Keratinocyte (primary cell): ENCODE data around the gene ARHGEF35.
"Not testable (repeated sequence)": the region's sequence is repeated elsewhere in the genome, so short reads cannot be mapped to it uniquely, and the experiment has no call there.

Experiments used
- EZH2 ChIP-seq: IDR thresholded peaks from one replicate; pipeline ENCODE4 v1.6.1; 2012; ENCODE audit warnings: inconsistent platforms, mild to moderate bottlenecking, low read length, moderate library complexity
- TF ChIP-seq, protein P1 (sequence below), 3 experiments: IDR thresholded peaks in 1 of 3; conservative IDR thresholded peaks in 1 of 3; optimal IDR thresholded peaks in 1 of 3; 2 replicates in 2 of 3; 3 replicates in 1 of 3; pipeline versions ENCODE3 to v1.5.1; 2011; ENCODE audit warnings: low read length in 3 of 3, mild to moderate bottlenecking in 3 of 3, moderate library complexity in 2 of 3, control low read depth in 1 of 3, inconsistent platforms in 1 of 3; ENCODE audit not compliant: insufficient read depth in 2 of 3; ENCODE audit errors: extremely low read depth in 1 of 3

DNA sequence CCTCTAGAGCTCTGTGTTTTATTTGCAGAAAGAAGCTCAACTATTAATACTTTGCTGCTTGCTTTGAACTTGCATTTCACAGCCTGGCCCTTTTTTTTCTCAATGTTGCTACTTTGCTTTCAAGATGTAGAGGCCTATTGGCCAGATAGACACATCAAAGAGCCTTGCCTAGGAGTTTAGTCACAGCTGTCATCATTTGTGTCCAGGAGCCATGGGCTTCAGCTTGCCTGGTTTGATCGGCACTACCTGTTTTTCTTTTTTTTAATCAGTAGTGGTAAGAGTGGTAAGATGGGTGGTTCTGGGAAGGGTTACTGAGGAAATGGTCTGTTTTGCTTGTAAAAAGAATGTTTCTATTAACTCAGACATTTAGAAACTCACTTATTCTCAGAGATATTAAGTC lies 6.3 kb upstream of the ARHGEF35 start:
- TF ChIP-seq, protein P1, sequence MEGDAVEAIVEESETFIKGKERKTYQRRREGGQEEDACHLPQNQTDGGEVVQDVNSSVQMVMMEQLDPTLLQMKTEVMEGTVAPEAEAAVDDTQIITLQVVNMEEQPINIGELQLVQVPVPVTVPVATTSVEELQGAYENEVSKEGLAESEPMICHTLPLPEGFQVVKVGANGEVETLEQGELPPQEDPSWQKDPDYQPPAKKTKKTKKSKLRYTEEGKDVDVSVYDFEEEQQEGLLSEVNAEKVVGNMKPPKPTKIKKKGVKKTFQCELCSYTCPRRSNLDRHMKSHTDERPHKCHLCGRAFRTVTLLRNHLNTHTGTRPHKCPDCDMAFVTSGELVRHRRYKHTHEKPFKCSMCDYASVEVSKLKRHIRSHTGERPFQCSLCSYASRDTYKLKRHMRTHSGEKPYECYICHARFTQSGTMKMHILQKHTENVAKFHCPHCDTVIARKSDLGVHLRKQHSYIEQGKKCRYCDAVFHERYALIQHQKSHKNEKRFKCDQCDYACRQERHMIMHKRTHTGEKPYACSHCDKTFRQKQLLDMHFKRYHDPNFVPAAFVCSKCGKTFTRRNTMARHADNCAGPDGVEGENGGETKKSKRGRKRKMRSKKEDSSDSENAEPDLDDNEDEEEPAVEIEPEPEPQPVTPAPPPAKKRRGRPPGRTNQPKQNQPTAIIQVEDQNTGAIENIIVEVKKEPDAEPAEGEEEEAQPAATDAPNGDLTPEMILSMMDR (optimal IDR thresholded peaks at IDR 0.05 in 1 of 3, IDR thresholded peaks at IDR 0.05 in 1 of 3, conservative IDR thresholded peaks at IDR 0.05 in 1 of 3; ENCODE audit: extremely low read depth in 1 of 3, insufficient read depth in 2 of 3, low read length in 3 of 3), result not testable (repeated sequence)
- not testable (repeated sequence) for TF ChIP-seq EZH2
